Measurements from ENCODE around the gene RHBDL2.
"Not testable (repeated sequence)": the region's sequence is repeated elsewhere in the genome, so short reads cannot be mapped to it uniquely, and the experiment has no call there.

RHBDL2 gene

DNA sequence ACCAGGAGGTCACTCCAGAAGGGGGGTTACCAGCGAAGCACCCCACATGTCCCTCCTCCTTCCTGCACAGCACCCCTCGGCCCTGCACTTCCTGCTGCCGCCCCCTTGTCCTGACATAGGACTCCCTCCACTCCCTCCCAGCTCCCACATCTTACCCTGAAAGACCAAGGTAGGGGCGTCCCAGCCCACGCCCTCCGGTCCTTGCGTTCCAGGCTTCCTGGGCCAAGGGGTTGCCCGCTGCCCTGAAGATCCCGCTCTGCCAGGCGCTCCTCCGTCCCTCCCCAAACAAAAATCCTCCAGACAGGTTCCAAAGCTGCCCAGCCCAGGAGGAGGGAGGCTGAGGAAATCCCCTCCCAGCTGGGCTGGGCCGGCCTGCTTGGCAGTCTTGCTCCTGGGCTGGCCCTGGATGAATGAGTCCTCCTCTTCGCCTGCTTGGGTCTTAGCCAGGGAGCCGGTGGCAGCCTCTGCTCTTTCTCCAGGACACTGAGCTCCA lies at the start of gene RHBDL2:
Gene RHBDL2, minus strand, starts transcription at position 304 of the 493 bp plus-strand sequence. CDS start 22,618 bp downstream, outside the sequence.
- DNase-seq, result no peak

DNA sequence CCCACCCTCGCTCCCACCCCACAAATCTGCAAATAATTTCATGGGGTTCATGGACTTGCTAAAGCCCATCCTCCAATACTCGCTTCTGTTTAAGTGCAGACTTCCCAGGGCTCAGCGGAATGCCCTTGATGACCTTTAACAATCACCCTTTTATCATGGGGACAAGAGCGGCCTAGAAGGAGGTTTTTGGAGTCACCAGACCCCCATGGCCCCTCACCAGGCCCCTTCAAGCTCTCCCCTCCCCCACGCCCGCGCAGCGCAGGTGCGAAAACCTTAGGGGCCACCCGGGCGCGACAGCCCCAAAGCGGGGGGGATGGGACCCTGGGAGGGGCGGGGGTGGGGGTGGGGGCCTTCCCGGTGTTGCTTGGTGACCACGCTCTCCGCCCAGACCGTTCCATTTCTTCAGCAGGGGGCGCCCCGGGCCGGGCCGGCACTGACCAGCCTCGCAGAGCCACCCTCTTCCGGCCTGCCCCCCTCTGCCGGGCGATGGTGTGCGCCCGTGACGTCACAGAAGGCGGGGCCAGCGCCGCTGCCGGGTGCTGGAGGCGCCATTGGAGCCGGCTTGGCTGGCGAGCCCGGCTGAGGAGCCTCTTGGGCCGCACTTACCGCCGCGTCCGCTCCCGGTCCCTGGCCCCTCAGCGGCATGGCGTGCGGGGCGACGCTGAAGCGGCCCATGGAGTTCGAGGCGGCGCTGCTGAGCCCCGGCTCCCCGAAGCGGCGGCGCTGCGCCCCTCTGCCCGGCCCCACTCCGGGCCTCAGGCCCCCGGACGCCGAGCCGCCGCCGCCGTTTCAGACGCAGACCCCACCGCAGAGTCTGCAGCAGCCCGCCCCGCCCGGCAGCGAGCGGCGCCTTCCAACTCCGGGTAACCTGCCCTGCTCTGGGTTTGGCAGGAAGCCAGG lies 49.4 kb upstream of the RHBDL2 start, which contains the start of gene AKIRIN1:
Gene AKIRIN1, plus strand, starts transcription at position 539 of the 900 bp plus-strand sequence. Its CDS starts 105 bp downstream, at position 644.
- DNase-seq, result peak; percentile 93

DNA sequence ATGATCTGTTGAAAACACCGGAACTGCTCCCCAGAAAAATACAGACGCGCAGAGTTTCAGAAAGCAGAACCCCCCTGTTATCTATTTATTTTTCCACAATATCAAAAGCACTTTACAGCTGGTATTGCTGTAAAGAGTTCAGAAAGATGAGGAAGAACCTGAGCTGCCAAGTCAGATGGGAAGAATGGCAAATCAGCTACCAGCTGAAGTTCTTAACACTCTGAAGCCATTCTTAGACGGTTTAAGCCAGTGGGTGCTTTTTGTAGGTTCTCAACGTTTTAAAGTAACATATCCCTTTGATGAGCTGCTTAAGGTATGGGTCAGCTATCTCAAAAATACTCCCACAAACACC lies 48.7 kb upstream of the RHBDL2 start:
- DNase-seq, result no peak

DNA sequence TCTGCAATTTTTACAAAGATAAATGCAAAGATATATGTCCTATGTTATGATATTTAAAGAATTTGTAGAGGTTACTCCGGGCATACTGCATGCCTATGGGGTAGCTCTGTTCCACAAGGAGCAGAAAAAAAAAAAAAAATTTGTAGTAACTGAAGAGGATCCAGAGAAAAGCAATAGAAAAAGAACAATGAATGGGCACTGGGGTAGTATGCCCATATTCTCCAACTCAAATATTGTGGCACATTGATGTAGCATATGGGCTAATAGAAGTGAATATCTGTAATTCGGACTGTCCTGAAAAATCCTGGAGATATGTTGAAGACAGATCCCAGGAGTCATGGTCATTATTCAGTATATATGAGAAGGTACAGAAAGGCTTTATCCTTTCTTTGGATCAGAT lies 48.3 kb upstream of the RHBDL2 start:
- no peak for DNase-seq

DNA sequence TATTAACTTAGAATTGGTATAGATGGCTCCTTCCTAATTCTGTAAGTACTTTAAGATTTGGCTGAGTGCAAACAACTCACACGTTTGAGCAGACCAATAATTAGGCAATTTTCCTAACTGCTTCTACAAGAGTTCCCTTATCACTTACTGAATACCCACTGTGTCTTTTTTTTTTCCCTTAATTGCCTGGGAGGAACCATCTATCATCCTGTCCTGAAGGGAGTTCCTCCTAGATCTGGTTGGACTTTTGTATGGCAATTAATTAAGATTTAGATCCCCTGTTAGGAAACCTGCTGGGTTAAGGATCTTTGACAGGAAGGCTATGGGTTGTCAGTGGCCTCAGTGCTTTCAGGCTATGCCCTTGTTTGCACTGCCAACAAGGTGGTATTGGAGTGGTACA lies 37.8 kb upstream of the RHBDL2 start:
- not testable (repeated sequence) for DNase-seq

GRCh38 chr1:38978245-38978542 lies 36.6 kb upstream of the RHBDL2 start:
- not testable (repeated sequence) for DNase-seq

DNA sequence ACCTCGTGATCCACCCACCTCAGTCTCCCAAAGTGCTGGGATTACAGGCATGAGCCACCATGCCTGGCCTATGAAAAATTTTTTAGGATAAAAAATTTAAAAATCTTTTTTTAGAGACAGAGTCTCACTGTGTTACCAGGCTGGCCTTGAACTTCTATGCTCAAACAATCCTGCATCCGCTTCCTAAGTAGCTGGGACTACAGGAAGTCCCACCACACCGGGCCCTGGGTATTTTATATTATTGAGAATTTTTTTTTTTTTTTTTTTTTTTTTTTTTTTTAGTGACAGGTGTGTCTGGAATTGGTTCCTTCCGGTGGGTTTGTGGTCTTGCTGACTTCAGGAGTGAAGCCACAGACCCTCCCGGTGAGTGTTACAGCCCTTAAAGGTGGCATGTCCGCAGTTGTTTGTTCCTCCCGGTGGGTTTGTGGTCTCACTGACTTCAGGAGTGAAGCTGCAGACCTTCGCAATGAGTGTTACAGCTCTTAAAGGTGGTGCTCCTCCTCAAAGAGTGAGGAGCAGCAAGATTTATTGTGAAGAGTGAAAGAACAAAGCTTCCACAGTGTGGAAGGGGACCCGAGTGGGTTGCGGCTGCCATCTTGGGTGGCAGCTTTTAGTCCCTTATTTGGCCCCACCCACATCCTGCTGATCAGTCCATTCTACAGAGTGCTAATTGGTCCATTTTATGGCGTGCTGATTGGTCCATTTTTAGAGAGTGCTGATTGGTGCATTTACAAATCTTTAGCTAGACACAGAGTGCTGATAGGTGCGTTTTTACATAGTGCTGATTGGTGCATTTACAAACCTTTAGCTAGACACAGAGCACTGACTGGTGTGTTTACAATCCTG lies 36.0 kb upstream of the RHBDL2 start:
- not testable (repeated sequence) for DNase-seq

DNA sequence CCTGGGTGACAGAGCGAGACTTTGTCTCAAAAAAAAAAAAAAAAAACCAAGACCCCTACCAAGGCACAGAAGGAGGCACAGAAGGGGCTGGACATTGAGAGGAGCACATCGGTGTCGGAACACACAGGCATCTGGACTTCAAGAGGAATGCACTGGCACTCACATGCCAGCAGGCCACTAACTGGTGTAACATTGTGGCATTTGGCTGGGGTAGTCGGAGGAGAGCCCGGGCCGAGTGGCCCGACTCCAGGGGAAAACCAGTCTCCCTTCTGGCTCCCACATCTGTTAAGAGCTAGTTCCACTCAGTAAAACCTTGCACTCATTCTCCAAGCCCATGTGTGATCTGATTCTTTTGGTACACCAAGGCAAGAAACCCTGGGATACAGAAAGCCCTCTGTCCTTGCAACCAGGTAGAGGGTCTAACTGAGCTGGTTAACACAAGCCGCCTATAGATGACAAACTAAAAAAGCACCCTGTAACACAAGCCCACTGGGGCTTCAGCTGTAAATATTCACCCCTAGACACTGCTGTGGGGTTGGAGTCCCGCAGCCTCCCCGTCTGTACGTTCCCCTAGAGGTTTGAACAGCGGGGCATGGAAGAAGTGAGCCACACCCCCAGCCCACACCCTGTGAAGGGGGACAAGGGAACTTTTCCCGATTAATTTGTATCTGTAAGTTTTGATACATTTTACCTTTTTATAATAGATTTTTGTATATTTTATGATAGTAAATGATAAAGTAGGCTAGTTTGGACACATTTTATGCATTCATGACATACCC lies 32.2 kb upstream of the RHBDL2 start:
- DNase-seq, result no peak

- not testable (repeated sequence) for DNase-seq
These were observed 31.5 kb upstream of the RHBDL2 start for GRCh38 chr1:38973145-38973544.

GRCh38 chr1:38964140-38964548 lies 22.5 kb upstream of the RHBDL2 start:
- DNase-seq, result no peak

- DNase-seq, result no peak
These were observed 20.9 kb upstream of the RHBDL2 start for GRCh38 chr1:38962560-38962959.

DNA sequence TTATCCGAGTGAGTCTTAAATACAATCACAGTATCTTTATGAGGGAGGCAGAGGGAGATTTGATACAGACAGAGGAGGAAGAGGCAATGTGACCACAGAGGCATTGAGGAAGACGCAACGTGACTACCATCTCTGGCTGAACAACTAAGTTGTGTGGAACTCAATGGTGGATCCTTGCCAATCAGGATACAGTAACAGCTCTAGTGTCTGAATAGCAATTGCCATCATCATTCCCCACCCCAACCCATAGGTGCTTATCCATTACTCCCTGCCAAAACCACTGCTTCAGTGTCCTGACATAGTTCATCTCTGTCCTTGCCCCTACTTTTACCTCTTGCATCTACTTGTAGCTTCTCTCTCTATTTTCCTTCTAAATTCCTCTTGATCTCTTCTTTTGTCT lies 20.5 kb upstream of the RHBDL2 start:
- DNase-seq, result no peak

- no peak for DNase-seq
These were observed 17.3 kb upstream of the RHBDL2 start for GRCh38 chr1:38958967-38959366.

DNA sequence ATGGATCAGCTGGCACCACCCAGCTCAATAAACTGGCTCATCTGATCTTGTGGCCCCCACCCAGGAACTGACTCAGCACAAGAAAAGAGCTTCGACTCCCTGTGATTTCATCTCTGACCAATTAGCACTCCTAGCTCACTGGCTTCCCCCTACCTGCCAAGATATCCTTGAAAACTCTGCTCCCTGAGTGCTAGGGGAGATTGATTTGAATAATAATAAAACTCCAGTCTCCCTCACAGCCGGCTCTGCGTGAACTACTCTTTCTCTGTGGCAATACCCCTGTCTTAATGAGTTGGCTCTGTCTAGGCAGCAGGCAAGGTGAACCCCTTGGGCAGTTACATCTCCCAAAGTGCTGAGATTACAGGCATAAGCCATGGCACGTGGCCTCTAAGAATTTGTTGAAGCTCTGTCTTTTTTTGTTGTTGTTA lies 11.8 kb upstream of the RHBDL2 start:
- DNase-seq, result no peak

GRCh38 chr1:38950553-38950952 lies 8.9 kb upstream of the RHBDL2 start:
- no peak for DNase-seq

DNA sequence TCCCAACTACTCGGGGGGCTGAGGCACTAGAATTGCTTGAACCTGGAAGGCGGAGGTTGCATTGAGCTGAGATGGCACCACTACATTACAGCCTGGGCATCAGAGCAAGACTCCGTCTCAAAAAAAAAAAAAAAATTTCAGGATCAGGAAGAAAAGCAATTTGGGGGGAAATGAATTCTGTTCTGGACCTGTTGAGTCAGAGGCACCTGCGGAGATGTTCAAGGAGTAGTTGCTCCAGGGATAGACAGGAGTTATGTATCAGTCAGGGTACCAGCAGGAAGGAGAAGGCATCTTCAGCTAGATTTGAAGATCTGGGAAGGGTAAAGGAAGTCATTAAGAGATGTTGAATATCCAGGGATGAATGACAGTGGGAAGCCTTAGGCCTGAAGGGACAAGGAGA lies 2.9 kb upstream of the RHBDL2 start:
- DNase-seq, result no peak

- no peak for DNase-seq
These were observed 1.2 kb upstream of the RHBDL2 start for GRCh38 chr1:38942664-38943428.

DNA sequence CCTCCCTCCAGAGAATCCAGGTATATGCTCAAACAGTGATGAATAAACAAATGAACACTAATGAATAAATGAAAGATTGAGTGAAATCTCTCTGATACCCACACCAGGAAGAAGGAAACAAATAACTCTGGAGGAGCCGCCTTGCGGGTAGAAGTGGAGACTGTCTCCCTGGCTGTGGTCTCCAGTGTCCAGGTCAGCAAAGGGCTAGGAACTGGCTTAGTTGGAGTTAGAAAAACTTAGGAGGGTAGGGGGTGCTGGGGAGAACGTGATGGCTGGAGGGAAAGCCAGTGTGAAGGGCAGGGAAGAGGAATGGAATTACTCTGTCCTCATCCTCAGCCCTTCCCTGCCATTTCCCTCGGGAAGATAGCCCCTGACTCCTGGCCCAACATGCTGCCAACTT lies 537 bp downstream of the RHBDL2 start:
- no peak for DNase-seq

DNA sequence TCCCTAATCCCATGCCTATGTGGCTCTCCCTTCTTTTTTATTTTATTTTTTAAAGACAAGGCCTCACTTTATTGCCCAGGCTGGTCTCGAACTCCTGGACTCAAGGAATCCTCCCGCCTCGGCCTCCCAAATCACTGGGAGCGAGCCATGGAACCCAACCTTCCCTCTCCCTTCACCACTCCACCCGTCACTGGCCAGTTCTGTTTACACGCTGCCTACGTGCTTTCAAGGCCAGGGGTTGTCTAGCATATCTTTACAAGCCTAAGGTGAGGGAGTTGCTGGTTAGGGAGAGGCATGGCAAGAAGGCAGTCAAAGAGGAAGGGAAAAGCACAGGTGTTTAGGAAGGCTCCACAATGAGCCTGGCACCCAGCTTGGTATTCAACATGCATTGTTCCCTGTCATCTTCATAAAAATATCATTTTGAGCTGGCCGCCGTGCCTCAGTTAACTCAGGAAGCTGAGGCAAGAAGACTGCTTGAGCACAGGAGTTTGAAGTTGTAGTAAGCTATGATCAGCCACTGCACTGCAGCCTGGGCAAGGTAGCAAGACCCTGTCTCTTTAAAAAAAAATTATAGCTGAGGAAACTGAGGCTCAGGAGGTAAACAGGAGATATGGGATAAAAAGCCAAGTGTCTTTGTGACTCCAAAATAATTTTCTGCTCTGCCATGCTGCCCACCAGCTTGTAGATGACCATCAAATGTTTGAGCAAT lies 1.1 kb downstream of the RHBDL2 start:
- no peak for DNase-seq

- DNase-seq, result no peak
These were observed 2.8 kb downstream of the RHBDL2 start for GRCh38 chr1:38938722-38939260.

DNA sequence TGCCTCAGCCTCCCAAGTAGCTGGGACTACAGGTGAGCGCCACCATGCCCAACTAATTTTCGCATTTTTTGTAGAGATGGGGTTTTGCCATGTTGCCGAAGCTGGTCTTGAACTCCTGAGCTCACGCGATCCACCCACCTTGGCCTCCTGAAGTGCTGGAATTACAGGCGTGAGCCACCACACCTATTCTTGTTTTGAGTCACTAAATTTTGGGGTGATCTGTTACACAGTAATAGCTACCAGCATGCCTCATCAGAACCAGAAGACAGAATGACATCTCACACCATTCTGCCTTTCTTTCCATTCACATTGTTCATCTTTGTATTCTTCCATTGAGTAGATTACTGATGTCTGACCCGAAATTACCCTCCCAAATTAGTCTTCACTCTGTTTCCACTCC lies 9.1 kb downstream of the RHBDL2 start:
- DNase-seq, result no peak

Measured in NCI-H1048 (cell line).